Astrocyte (in vitro differentiated cells and primary cell): ENCODE measurements around the gene RAB5IF. TPM values are rescaled to one million over a fixed set of nuclear protein-coding genes. Genes with fewer than 3 reads are reported as not detected.

ENCODE experiments used
- DNase-seq: peaks from one replicate; pipeline ENCODE4 v3.0.0-alpha.2; 2010; ENCODE audit warnings: low read depth
- FAIRE-seq: peaks from 2 replicates; lab custom pipeline; 2011; peaks lifted over from hg19 to GRCh38; lab: Jason Lieb, UNC
- H2AFZ ChIP-seq: 2 replicates; pipeline ENCODE4 v1.6.0; 2012; ENCODE audit warnings: low read depth, low read length, inconsistent platforms
- H3K27ac ChIP-seq: 2 replicates; pipeline ENCODE4 v1.5.1; 2011; ENCODE audit warnings: low read depth, low read length, inconsistent platforms
- H3K27me3 ChIP-seq: 2 replicates; pipeline ENCODE4 v1.6.0; 2011; ENCODE audit warnings: low read length, inconsistent platforms; ENCODE audit not compliant: insufficient read depth
- H3K36me3 ChIP-seq: 2 replicates; pipeline ENCODE4 v1.5.1; 2011; ENCODE audit warnings: low read length, inconsistent platforms; ENCODE audit not compliant: insufficient read depth
- H3K4me1 ChIP-seq: 2 replicates; pipeline ENCODE4 v1.5.1; 2011; ENCODE audit warnings: low read length, inconsistent platforms; ENCODE audit not compliant: insufficient read depth
- H3K4me2 ChIP-seq: 2 replicates; pipeline ENCODE4 v1.6.0; 2012; ENCODE audit warnings: low read length, inconsistent platforms
- H3K4me3 ChIP-seq: 2 replicates; pipeline ENCODE4 v1.5.1; 2011; ENCODE audit warnings: low read depth, mild to moderate bottlenecking, low read length, inconsistent platforms; ENCODE audit not compliant: insufficient read depth
- H3K79me2 ChIP-seq: 2 replicates; pipeline ENCODE4 v1.6.0; 2012; ENCODE audit warnings: mild to moderate bottlenecking, low read length, inconsistent platforms; ENCODE audit not compliant: insufficient read depth
- H3K9ac ChIP-seq: 2 replicates; pipeline ENCODE4 v1.6.0; 2012; ENCODE audit warnings: mild to moderate bottlenecking, low read length, inconsistent platforms
- H3K9me3 ChIP-seq: 2 replicates; pipeline ENCODE4 v1.5.1; 2012; ENCODE audit warnings: low read depth, mild to moderate bottlenecking, low read length, inconsistent platforms; ENCODE audit not compliant: insufficient read depth
- H4K20me1 ChIP-seq: 2 replicates; pipeline ENCODE4 v1.6.0; 2012; ENCODE audit warnings: low read length, inconsistent platforms; ENCODE audit not compliant: insufficient read depth
- H3K27ac Mint-ChIP-seq: one replicate; pipeline ENCODE4 v1.8.0; 2021; ENCODE audit warnings: mild to moderate bottlenecking, mixed read lengths; ENCODE audit not compliant: unreplicated experiment
- H3K27me3 Mint-ChIP-seq: one replicate; pipeline ENCODE4 v1.8.0; 2021; ENCODE audit warnings: low read depth, mixed read lengths; ENCODE audit not compliant: unreplicated experiment
- H3K36me3 Mint-ChIP-seq: one replicate; pipeline ENCODE4 v1.8.0; 2021; ENCODE audit warnings: low read depth, mixed read lengths; ENCODE audit not compliant: unreplicated experiment
- H3K4me1 Mint-ChIP-seq: one replicate; pipeline ENCODE4 v1.8.0; 2021; ENCODE audit warnings: low read depth, mixed read lengths; ENCODE audit not compliant: unreplicated experiment
- H3K4me3 Mint-ChIP-seq: one replicate; pipeline ENCODE4 v1.8.0; 2021; ENCODE audit warnings: mild to moderate bottlenecking, moderate library complexity, mixed read lengths; ENCODE audit not compliant: unreplicated experiment
- H3K9me3 Mint-ChIP-seq: one replicate; pipeline ENCODE4 v1.8.0; 2021; ENCODE audit warnings: mild to moderate bottlenecking, mixed read lengths; ENCODE audit not compliant: unreplicated experiment
- EZH2 ChIP-seq: IDR thresholded peaks from 2 replicates; pipeline ENCODE4 v1.6.1; 2012; ENCODE audit warnings: mild to moderate bottlenecking, low read length, inconsistent platforms; ENCODE audit not compliant: insufficient read depth
- total RNA-seq: library from RNA; stranded (reverse); gene quantifications from 2 replicates; pipeline ENCODE4 v1.2.1, GENCODE V29; 2021
- TF ChIP-seq, protein P1 (sequence below): IDR thresholded peaks from 2 replicates; pipeline ENCODE4 v1.5.1; 2011; ENCODE audit warnings: low read depth, mild to moderate bottlenecking, inconsistent platforms, low read length, moderate library complexity; ENCODE audit not compliant: insufficient read depth

RAB5IF gene
- total RNA-seq, 1 donor from 2014 or later: 117 TPM

DNA sequence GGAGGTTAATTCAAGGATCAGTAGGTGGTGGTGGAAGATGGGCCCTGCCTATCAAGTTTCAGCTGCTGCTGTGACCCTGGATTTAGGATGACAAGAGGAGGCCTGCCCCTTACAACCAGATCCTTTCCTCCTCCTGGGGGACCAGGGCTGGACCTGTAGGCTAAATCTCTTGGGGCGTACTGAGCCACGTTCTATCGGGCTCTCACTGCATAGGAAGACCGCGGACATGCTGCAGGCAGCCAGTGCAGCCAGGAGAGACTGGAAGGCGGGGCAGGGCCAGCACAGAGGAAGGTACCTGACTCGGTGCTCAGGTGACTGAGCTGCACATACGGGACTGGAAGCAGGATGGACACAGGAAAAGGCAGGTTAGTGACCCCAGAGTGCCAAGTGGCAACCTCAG is 48.9 kb downstream of the RAB5IF start:
- no peaks in the 10 kb centered on the region for H3K9me3 Mint-ChIP-seq
- H3K79me2 ChIP-seq: no peaks in the 10 kb centered on the region
- no peak overlapping the region for H3K27ac Mint-ChIP-seq
- H3K36me3 ChIP-seq: no peaks in the 10 kb centered on the region
- H3K4me1 ChIP-seq: no peaks in the 10 kb centered on the region
- peaks cover 10% of the 10 kb centered on the region for H3K36me3 Mint-ChIP-seq
- H3K4me2 ChIP-seq: no peak overlapping the region
- TF ChIP-seq EZH2: no peak
- TF ChIP-seq, protein P1, sequence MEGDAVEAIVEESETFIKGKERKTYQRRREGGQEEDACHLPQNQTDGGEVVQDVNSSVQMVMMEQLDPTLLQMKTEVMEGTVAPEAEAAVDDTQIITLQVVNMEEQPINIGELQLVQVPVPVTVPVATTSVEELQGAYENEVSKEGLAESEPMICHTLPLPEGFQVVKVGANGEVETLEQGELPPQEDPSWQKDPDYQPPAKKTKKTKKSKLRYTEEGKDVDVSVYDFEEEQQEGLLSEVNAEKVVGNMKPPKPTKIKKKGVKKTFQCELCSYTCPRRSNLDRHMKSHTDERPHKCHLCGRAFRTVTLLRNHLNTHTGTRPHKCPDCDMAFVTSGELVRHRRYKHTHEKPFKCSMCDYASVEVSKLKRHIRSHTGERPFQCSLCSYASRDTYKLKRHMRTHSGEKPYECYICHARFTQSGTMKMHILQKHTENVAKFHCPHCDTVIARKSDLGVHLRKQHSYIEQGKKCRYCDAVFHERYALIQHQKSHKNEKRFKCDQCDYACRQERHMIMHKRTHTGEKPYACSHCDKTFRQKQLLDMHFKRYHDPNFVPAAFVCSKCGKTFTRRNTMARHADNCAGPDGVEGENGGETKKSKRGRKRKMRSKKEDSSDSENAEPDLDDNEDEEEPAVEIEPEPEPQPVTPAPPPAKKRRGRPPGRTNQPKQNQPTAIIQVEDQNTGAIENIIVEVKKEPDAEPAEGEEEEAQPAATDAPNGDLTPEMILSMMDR: no peak
- no peak overlapping the region for H3K9ac ChIP-seq
- H3K4me1 Mint-ChIP-seq: no peaks in the 10 kb centered on the region
- no peaks in the 10 kb centered on the region for H3K9me3 ChIP-seq
- no peak overlapping the region for H3K4me3 ChIP-seq
- H3K27ac ChIP-seq: no peak overlapping the region
- no peaks in the 10 kb centered on the region for H3K27me3 ChIP-seq
- no peaks in the 10 kb centered on the region for H3K27me3 Mint-ChIP-seq
- FAIRE-seq: no peak
- H4K20me1 ChIP-seq: no peaks in the 10 kb centered on the region
- no peak overlapping the region for H2AFZ ChIP-seq
- DNase-seq: no peak
- no peak overlapping the region for H3K4me3 Mint-ChIP-seq

DNA sequence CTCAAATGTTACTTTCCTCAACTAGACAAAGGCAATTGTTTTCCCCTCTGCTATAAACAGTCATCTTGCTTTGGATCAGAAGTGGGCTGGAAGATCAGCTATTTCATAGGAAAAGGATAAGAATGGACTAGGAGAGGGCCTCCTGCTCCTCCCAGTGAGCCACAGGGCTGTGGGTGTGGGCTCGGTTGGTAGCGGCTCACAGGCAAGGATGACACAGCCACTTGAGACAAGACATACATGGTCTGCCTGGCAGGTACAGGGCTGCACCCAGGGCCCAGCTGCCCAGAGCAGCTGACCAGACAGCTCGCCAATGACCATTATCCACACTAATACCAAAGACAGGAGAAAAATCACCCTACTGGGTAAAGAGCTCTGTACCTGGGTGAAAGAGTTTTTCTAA is 49.4 kb downstream of the RAB5IF start:
- peaks cover 10% of the 10 kb centered on the region for H3K36me3 Mint-ChIP-seq
- no peaks in the 10 kb centered on the region for H3K79me2 ChIP-seq
- no peak for TF ChIP-seq EZH2
- TF ChIP-seq, protein P1: no peak
- no peaks in the 10 kb centered on the region for H3K9me3 Mint-ChIP-seq
- FAIRE-seq (no peak), DNase-seq (no peak)
- no peak overlapping the region for H3K4me2 ChIP-seq
- no peaks in the 10 kb centered on the region for H3K27me3 Mint-ChIP-seq
- no peak overlapping the region for H3K4me3 ChIP-seq
- no peak overlapping the region for H3K9ac ChIP-seq
- H2AFZ ChIP-seq: no peak overlapping the region
- no peak overlapping the region for H3K27ac ChIP-seq
- no peaks in the 10 kb centered on the region for H3K27me3 ChIP-seq
- H3K4me1 Mint-ChIP-seq: no peaks in the 10 kb centered on the region
- no peaks in the 10 kb centered on the region for H3K9me3 ChIP-seq
- no peaks in the 10 kb centered on the region for H3K4me1 ChIP-seq
- no peaks in the 10 kb centered on the region for H4K20me1 ChIP-seq
- no peak overlapping the region for H3K4me3 Mint-ChIP-seq
- no peak overlapping the region for H3K27ac Mint-ChIP-seq
- H3K36me3 ChIP-seq: no peaks in the 10 kb centered on the region

DNA sequence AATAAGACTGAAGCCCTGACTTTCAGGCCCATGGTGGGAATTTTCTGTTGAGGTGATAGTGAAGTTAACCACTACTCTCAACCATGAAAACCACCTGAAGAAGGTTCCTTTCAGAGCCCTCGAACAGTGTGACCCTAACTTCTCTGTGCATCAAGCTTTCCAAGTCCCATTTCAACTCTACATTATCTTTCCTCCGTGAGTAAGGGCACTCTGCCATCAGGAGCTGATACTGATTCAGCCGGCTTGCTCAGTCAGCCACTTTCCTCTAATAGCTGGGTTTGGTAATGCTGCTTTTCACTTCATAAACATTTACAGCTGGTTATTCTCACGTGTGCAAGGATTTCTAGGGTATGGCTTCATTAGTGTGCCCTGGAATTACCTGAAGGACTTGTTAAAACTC is 51.2 kb downstream of the RAB5IF start:
- Histone ChIP-seq H3K27ac (no peak overlapping the region), H3K36me3 (no peaks in the 10 kb centered on the region), H2AFZ (no peak overlapping the region), H3K9me3 (no peaks in the 10 kb centered on the region), H4K20me1 (no peaks in the 10 kb centered on the region), H3K4me3 (no peak overlapping the region), H3K27me3 (no peaks in the 10 kb centered on the region), H3K4me2 (no peak overlapping the region), H3K9ac (no peak overlapping the region), H3K79me2 (no peaks in the 10 kb centered on the region), H3K4me1 (no peaks in the 10 kb centered on the region)
- H3K4me3 Mint-ChIP-seq: no peak overlapping the region
- DNase-seq: no peak
- no peaks in the 10 kb centered on the region for H3K4me1 Mint-ChIP-seq
- no peak for FAIRE-seq
- TF ChIP-seq, protein P1: no peak
- H3K27me3 Mint-ChIP-seq: no peaks in the 10 kb centered on the region
- H3K36me3 Mint-ChIP-seq: peaks cover 13% of the 10 kb centered on the region
- H3K9me3 Mint-ChIP-seq: no peaks in the 10 kb centered on the region
- H3K27ac Mint-ChIP-seq: no peak overlapping the region
